ENCODE measurements around the gene USP3.

DNA sequence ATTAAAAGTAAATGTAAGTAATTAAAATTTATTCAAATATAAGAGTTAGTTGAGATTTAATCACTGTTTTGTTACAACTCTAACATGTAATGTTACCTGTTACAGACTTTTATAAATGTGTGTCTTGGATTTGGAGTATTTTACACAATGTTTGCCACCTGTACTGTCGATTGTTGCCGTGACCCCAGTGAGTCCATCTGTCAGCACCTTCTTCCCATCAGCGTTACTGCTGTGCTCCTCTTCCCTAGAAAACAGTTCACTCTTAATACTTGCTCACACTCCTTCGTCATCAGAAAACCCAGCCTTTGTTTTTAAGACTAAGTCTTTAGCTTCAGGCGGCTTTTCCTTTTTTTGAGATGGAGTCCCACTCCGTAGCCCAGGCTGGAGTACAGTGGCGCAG is 52.3 kb downstream of the USP3 start:
- TF ChIP-seq, protein P1, sequence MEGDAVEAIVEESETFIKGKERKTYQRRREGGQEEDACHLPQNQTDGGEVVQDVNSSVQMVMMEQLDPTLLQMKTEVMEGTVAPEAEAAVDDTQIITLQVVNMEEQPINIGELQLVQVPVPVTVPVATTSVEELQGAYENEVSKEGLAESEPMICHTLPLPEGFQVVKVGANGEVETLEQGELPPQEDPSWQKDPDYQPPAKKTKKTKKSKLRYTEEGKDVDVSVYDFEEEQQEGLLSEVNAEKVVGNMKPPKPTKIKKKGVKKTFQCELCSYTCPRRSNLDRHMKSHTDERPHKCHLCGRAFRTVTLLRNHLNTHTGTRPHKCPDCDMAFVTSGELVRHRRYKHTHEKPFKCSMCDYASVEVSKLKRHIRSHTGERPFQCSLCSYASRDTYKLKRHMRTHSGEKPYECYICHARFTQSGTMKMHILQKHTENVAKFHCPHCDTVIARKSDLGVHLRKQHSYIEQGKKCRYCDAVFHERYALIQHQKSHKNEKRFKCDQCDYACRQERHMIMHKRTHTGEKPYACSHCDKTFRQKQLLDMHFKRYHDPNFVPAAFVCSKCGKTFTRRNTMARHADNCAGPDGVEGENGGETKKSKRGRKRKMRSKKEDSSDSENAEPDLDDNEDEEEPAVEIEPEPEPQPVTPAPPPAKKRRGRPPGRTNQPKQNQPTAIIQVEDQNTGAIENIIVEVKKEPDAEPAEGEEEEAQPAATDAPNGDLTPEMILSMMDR (conservative IDR thresholded peaks at IDR 0.05; ENCODE audit: low read depth, low read length), result no peak
- TF ChIP-seq RCOR1 (IDR thresholded peaks at IDR 0.05; ENCODE audit: insufficient replicate concordance, low read length) (no peak), POLR2A (IDR thresholded peaks at IDR 0.05; ENCODE audit: low read depth, low read length) (no peak), MAFK (IDR thresholded peaks at IDR 0.05; ENCODE audit: low read depth, low read length) (no peak), RAD21 (IDR thresholded peaks at IDR 0.05; ENCODE audit: low read length) (no peak), MXI1 (IDR thresholded peaks at IDR 0.05; ENCODE audit: borderline replicate concordance, low read depth, low read length) (no peak), RFX5 (IDR thresholded peaks at IDR 0.05; ENCODE audit: low read depth, low read length) (no peak), MAZ (IDR thresholded peaks at IDR 0.05; ENCODE audit: borderline replicate concordance, low read depth, low read length) (no peak)
- TF ChIP-seq, protein P2, sequence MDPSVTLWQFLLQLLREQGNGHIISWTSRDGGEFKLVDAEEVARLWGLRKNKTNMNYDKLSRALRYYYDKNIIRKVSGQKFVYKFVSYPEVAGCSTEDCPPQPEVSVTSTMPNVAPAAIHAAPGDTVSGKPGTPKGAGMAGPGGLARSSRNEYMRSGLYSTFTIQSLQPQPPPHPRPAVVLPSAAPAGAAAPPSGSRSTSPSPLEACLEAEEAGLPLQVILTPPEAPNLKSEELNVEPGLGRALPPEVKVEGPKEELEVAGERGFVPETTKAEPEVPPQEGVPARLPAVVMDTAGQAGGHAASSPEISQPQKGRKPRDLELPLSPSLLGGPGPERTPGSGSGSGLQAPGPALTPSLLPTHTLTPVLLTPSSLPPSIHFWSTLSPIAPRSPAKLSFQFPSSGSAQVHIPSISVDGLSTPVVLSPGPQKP (IDR thresholded peaks at IDR 0.05; ENCODE audit: borderline replicate concordance, low read depth, low read length), result no peak
- TF ChIP-seq, protein P3, sequence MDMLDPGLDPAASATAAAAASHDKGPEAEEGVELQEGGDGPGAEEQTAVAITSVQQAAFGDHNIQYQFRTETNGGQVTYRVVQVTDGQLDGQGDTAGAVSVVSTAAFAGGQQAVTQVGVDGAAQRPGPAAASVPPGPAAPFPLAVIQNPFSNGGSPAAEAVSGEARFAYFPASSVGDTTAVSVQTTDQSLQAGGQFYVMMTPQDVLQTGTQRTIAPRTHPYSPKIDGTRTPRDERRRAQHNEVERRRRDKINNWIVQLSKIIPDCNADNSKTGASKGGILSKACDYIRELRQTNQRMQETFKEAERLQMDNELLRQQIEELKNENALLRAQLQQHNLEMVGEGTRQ (IDR thresholded peaks at IDR 0.05; ENCODE audit: low read depth, low read length), result no peak
